ENCODE results near the gene NOLC1.
"Not testable (repeated sequence)": the region's sequence is repeated elsewhere in the genome, so short reads cannot be mapped to it uniquely, and the experiment has no call there.

Gene NOLC1

GRCh38 chr10:102153093-102153620 is 968 bp downstream of the NOLC1 start:
- no peak for FAIRE-seq
- DNase-seq (ENCODE audit: insufficient read length, low spot score): no peak

- DNase-seq (ENCODE audit: insufficient read length, low spot score) (no peak), FAIRE-seq (no peak)
Measured at GRCh38 chr10:102154466-102155116, 2.4 kb downstream of the NOLC1 start.

- FAIRE-seq (no peak), DNase-seq (ENCODE audit: insufficient read length, low spot score) (no peak)
Measured at GRCh38 chr10:102157224-102157623, 5.0 kb downstream of the NOLC1 start.

- FAIRE-seq (no peak), DNase-seq (ENCODE audit: insufficient read length, low spot score) (no peak)
Measured at GRCh38 chr10:102159051-102159597, 6.9 kb downstream of the NOLC1 start.

- FAIRE-seq: no peak
Measured at GRCh38 chr10:102159831-102160230, 7.6 kb downstream of the NOLC1 start.

GRCh38 chr10:102163342-102163989 is 11.3 kb downstream of the NOLC1 start:
- DNase-seq (ENCODE audit: insufficient read length, low spot score) (no peak), FAIRE-seq (no peak)

More at GRCh38 chr10:102159831-102160230, 7.6 kb downstream of the NOLC1 start:
- DNase-seq (ENCODE audit: insufficient read length, low spot score): no peak

GRCh38 chr10:102167861-102168260 is 15.7 kb downstream of the NOLC1 start:
- FAIRE-seq: no peak

GRCh38 chr10:102170602-102171001 is 18.4 kb downstream of the NOLC1 start:
- DNase-seq (ENCODE audit: insufficient read length, low spot score): no peak
- no peak for FAIRE-seq

More at GRCh38 chr10:102167861-102168260, 15.7 kb downstream of the NOLC1 start:
- no peak for DNase-seq (ENCODE audit: insufficient read length, low spot score)

- DNase-seq (ENCODE audit: insufficient read length, low spot score) (no peak), FAIRE-seq (no peak)
Measured at GRCh38 chr10:102172288-102172687, 20.1 kb downstream of the NOLC1 start.

- FAIRE-seq (no peak), DNase-seq (ENCODE audit: insufficient read length, low spot score) (no peak)
Measured at GRCh38 chr10:102175415-102175814, 23.2 kb downstream of the NOLC1 start.

GRCh38 chr10:102184606-102185005 is 32.4 kb downstream of the NOLC1 start:
- DNase-seq (ENCODE audit: insufficient read length, low spot score): no peak
- no peak for FAIRE-seq

GRCh38 chr10:102185272-102185671 is 33.1 kb downstream of the NOLC1 start:
- FAIRE-seq (no peak), DNase-seq (ENCODE audit: insufficient read length, low spot score) (no peak)

GRCh38 chr10:102185811-102186527 is 33.8 kb downstream of the NOLC1 start:
- FAIRE-seq (no peak), DNase-seq (ENCODE audit: insufficient read length, low spot score) (no peak)

- FAIRE-seq (no peak), DNase-seq (ENCODE audit: insufficient read length, low spot score) (no peak)
Measured at GRCh38 chr10:102188298-102188940, 36.2 kb downstream of the NOLC1 start.

- DNase-seq (ENCODE audit: insufficient read length, low spot score); FAIRE-seq: not testable (repeated sequence)
Measured at GRCh38 chr10:102188941-102189898, 37.0 kb downstream of the NOLC1 start.

- no peak for FAIRE-seq
- DNase-seq (ENCODE audit: insufficient read length, low spot score): no peak
Measured at GRCh38 chr10:102191956-102192355, 39.8 kb downstream of the NOLC1 start.

- DNase-seq (ENCODE audit: insufficient read length, low spot score): no peak
- FAIRE-seq: no peak
Measured at GRCh38 chr10:102195296-102195870, 43.2 kb downstream of the NOLC1 start.

- DNase-seq (ENCODE audit: insufficient read length, low spot score): no peak
- no peak for FAIRE-seq
Measured at GRCh38 chr10:102196893-102197292, 44.7 kb downstream of the NOLC1 start.

- FAIRE-seq (no peak), DNase-seq (ENCODE audit: insufficient read length, low spot score) (no peak)
Measured at GRCh38 chr10:102198027-102198426, 45.8 kb downstream of the NOLC1 start.
